ENCODE measurements around the gene ADAM15.

Gene ADAM15

DNA sequence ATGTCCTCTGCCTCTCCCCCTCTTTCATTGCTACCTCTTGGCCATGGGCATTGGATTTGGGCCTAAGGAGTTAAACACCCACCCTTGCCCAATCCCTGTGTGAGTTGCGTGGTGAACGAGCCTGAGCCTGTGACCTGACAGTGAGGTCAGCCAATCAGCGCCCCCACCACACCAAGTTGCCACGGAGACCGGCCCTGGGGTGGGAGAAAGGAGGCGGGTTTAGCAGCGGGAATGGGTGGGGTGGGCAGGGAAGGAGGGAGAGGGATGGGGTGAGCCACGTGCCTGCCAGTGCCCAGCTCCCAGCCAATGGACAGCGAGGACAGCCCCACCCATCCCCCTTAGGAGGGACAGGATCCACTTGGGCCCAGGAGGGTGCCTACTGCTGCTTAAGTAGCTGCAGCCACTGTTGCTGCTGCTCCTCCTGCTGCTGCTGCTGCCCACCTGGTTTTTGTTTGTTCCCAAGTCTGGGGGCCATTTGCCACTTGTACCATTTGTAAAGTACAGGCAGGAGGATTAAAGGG lies 39.0 kb upstream of the ADAM15 start:
- no peak for DNase-seq

DNA sequence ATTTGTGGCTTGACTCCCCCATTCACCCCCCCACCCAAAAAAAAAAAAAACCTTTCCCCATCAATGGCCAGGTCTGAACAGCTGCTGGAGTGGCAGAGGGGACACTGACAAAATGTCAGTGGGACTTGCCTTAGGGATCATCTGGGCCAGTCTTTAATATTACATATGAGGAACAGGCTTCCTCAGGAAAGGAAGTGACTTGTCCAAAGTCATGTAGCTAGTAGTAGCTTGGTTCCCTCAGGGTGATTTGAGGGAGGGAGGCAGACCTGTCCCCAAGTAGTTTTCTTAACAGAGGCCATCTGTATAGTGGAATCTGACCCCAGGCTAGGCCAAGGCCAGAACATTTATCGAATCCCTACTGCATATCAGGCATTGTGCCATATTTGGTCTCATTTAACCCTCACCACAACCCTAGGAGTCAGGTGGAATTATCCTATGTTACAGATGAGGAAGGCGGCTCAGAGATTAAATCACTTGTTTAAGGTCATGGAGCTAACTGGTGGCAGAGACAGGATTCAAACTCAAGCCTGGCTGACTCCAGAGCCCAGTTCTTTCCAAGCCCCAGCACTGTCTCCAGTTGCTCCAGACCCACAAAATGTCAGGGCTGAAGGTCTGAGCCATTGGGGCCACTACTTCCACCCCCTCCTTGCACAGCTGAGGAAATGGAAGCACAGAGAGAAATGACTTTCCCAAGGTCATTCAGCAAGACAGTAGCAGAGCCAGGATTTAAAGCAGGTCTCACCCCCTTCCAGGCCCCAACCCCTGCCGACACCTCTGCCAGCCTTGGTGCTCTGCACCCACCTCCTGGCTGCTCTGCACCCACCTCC lies 38.1 kb upstream of the ADAM15 start:
- DNase-seq, result no peak

DNA sequence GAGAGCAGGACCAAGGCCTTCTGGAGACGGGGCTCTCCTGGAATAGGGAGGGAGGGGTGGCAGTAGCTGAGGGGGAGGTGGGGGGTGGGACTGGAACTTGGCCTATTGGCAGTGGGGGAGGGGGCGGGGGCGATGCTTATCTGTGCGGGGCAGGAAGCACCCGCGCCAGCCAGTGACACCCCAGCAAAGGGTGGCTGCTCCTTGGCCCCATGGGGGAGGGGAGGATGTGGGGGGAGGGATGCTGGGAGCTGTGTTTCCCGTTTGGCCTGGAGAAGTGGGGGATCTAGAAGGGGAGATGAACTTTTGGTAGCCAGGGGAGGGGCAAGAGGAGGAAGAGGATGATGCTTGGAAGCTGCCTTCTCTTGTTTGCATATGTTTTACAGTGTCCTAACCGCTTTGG lies 37.5 kb upstream of the ADAM15 start:
- DNase-seq, result no peak

DNA sequence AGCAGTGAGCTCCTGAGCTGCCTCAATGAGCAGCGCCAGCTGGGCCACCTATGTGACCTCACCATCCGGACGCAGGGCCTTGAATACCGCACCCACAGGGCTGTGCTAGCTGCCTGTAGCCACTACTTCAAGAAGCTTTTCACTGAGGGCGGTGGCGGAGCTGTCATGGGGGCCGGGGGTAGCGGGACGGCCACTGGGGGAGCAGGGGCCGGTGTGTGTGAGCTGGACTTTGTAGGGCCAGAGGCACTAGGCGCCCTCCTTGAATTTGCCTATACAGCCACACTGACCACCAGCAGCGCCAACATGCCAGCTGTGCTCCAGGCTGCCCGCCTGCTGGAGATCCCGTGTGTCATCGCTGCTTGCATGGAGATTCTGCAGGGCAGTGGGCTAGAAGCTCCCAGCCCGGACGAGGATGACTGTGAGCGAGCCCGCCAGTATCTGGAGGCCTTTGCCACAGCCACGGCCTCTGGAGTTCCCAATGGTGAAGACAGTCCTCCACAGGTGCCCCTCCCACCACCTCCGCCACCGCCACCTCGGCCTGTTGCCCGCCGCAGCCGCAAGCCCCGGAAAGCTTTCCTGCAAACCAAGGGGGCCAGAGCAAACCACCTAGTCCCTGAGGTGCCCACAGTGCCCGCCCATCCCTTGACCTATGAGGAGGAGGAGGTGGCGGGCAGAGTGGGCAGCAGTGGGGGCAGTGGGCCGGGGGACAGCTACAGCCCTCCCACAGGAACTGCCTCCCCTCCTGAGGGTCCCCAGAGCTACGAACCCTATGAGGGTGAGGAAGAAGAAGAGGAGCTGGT lies 36.2 kb upstream of the ADAM15 start:
- DNase-seq, result no peak

DNA sequence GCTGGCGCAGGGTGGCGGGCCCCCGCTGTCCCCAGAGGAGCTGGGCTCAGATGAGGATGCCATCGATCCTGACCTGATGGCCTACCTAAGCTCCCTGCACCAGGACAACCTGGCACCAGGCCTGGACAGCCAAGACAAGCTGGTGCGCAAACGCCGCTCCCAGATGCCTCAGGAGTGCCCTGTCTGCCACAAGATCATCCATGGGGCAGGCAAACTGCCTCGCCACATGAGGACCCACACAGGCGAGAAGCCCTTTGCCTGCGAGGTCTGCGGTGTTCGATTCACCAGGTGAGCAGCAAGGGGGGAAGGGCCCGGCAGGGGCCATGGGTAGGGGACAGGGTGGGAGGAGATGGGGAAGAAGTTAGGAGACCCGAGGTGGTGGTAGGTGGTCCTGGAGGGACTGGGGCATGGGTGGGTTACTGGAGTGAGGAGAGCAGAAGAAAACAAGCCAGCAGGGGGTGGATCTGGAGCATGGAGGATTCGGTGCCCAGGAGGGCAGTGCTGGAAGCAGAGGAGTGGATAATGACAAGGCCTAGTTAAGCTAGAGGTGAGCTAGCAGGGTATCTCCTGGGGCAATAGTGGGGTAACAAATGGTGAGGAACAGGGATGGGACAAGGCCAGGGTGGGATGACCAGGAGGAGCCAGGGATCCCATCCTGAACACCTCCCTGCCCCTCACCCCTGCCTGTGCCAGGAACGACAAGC lies 35.4 kb upstream of the ADAM15 start:
- no peak for DNase-seq

DNA sequence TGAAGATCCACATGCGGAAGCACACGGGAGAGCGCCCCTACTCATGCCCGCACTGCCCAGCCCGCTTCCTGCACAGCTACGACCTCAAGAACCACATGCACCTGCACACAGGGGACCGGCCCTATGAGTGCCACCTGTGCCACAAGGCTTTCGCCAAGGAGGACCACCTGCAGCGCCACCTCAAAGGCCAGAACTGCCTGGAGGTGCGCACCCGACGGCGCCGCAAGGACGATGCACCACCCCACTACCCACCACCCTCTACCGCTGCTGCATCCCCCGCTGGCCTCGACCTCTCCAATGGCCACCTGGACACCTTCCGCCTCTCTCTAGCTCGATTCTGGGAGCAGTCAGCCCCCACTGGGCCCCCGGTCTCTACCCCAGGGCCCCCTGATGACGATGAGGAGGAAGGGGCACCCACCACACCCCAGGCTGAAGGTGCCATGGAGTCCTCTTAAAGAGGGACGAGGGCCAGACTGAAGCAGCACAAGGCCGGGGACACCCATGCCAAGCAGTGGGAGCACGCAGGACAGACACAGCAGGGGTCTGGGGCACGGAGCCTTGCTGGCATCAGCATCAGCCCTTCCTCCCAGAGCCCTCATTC lies 34.8 kb upstream of the ADAM15 start:
- DNase-seq, result no peak

DNA sequence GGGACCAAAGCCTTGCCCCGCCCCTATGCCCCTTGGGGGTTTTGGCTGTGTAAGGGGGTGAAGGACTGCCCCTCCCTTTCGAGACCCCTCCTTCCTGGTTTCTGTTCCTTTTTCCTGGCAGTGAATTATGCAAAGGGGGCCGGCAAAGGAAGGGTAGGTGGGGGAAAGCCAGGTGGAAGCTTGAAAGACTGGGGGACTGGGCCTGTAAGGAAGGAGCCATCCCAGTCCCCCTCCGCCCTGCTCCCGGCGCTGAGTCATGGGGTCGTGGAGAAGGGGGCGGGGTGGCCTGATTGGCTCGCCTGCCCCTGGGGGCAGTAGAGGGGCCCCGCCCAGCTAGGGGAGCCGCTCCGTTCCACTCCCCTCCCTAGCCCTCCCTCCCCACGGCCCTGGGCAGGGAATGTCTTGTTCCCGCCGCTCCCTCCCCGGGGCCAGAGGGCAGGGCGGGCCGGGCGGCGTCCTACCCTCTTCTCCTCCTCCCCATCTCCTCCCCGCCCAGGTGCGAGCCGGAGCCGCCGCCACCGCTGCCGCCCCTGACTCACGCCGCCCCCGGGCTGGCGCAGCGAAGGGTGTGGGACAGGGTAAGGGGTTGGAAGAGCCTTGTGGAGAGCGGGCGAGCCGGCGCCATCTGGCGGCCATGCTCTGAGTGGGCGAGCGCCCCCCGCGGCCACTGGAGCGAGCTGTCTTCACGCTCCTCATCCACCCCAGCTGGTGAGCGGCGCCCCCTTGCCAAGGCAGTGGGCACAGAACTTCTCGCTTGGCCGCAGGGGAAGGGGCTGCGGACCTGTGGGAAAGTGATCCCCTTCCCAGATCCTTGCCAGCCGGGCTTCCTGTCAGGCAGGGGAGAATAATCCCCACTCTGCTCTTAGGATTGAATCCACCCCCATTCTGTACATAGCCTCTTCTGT lies 33.8 kb upstream of the ADAM15 start:
- peak; percentile 89 for DNase-seq

DNA sequence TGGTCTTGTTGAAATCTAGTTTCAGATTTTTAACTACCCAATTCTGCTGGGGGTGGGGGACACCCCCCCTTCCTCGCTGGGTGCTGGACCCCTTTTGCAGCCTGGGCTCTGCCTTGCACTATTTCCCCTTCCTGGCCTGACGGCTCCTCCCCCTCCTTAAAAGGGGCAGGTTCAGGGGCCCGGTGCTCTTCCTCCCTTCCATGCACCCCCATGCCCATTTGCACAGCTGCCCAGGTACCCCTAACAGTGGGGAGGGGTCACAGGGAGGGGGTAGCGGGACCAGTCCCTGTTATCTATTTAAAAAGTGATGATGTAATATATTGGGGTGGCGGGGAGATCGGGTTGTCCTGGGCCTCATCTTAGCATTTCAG lies 33.2 kb upstream of the ADAM15 start:
- no peak for DNase-seq

DNA sequence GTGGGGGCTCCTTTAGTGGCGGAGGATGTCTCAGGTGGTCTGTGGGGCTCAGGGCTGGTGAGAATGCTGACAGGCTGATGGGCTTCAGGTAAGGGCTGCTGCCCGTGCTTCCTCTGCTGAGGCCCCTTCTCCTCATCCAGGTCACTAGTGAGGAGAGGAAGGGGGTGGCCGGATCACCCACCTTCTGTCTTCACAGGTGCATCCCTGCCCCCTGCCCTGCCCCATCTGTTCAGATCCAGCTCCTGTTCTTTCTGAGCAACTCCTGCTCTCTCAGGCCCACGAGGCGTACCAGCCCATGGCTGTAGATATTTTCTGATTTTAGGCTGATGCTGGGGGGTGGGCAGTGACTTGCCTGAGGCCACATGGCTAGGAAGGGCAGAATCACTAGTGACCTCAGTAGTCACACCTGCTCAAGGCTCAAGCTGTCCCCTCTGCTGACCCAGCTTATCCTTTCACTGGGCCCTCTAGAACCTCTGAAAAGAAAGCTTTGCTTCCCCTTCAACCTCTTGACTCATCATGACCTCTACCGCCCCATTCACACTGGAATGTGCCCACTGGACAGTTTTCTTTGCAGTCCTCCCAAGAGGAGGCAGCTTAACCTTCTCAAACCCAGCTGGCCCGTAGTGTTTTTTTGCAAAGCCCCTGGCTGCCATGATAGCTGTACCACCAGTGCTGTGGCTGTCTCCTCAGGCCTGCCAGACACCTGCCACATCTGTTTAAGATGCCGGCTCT lies 32.3 kb upstream of the ADAM15 start:
- DNase-seq, result no peak

DNA sequence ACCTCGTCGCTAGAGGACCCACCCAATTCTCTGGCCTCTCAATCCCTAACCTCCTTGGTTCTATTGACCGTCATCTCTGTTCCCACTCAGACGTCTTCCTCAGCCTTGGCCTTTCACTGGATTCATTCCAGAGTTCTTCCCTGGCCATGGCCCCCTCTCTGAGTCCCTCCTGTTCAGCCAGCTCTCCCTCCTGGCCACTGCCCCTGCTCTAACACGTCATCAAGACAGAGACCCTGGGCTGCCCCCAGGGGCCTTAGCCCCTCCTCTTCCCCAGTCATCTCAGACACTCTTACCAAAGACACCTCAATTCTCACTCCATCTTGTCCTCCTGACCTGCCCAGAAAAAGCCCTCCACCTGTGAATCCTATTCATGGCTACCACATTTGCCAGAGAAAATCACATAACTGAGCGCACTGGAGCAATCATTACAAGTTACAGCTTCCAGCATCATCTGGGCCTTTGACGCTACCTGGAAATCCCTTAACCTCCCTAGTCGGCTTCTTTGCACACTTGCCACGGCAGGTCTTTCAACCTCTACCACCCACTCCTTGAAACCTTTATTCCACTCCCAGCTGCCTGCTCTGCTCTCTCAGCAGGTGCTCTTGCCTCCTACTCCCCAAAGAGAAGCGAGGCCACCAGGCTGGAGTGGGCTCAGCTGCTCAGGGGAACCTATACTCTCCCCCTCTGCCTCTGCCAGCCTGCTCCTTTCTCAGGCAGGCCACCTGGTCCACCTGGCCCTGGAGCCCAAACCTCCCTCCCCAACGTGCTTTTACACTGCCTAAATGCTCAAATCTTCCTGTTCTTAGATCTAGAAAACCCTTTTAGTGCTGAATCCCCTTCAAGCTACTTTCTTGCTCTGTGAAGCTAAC lies 31.5 kb upstream of the ADAM15 start:
- no peak for DNase-seq

DNA sequence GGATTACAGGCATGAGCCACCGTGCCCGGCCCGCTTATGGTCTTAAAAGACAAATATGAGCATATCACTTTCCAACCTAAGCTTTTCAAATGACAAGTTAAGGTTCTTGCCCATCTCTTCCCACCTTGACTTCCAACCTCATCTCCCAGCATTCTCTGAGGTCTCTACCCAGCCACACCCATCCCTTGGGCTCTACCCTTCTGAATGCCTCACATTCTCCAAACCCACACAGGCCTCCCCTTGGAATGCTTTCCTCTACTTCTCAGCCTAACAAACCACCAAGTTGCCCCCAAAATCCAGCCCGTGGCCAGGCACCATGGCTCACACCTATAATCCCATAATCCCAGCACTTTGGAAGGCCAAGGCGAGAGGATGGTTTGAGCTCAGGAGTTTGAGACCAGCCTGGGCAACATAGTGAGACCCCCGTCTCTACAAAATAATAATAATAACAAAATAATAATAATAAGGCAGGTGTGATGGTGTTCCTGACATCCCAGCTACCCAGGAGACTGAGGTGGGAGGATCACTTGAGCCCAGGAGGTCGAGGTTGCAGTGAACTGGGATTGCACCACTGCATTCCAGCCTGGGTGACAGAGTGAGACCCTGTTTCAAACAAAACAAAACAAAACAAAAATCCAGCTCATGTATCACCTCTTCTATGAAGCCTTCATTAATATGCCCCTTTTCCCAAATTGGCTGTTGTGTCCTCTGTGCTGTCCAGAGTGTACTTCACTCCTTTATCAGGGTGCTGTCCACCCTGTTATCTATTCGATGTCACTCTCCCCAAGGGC lies 28.8 kb upstream of the ADAM15 start:
- no peak for DNase-seq

DNA sequence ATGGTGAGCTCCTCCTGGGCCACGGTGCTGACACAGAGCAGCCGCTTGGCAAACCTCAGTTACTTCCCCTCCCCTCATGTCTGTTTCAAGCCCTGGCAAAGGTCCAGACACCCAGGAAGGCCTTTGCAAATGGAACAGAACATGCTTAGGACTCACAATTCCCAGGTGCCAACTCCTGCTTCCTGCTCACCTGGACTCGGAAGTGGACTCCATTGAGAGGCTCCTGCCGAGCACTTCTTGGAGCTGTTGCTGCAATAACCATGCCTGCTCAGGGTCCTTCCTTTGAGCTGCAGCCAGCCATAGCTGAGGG lies 28.2 kb upstream of the ADAM15 start:
- DNase-seq, result no peak

DNA sequence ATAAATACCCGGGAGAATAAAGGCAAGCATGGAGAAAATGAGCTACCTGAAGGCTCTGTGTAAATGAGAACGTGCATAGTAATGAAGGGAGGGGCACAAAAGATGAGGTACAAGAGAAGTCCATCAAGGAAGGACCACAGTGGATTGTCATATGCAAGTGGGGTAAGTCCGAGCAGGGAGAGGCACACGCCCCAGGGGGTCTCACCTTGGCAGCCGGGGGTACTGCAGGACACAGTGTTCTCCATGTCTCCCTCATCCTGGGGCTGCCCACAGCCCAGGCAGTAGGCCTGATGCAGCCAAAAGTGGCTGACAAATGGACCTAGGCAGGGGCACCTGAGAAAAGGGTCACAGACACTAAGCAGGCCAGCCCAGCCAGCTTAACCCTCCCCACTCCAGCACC lies 27.5 kb upstream of the ADAM15 start:
- DNase-seq, result no peak

DNA sequence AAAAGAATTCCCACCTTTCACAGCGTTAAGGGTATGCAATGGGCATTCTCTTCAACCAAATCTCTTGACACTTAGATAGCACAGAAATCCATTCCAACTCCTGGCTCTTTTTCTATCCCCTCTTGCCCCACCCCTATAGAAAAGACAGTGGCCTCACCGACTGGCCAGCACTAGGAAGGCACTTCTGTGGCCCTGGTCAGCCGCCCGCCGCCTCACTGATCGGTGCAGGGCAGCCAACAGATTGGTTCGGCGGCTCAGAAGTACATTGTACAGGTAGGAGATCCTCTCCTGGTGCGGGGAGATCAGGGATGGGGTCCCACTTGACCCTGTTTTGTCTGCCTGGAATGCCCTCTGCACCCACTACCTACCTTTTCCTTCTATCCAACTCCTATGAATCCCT lies 26.8 kb upstream of the ADAM15 start:
- DNase-seq, result no peak

DNA sequence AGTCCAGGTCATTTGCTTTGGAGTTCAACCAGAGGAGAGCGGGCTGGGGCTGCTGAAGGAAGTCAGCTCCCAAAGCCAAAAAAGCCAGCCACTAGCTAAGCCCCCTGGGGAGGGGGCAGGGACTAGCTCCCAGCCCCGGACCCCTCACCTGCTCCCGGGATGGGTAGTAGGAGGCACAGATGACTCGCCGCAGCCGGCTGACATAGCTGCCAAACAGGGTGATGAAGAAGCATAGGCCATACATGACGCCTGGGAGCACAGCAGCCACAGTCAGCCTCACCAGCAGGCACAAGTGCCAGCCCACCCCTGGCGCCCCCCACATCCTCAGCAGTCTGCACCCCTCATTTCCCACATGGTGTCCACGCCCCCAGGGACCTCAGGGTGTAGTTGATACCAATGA lies 25.0 kb upstream of the ADAM15 start:
- DNase-seq, result no peak

DNA sequence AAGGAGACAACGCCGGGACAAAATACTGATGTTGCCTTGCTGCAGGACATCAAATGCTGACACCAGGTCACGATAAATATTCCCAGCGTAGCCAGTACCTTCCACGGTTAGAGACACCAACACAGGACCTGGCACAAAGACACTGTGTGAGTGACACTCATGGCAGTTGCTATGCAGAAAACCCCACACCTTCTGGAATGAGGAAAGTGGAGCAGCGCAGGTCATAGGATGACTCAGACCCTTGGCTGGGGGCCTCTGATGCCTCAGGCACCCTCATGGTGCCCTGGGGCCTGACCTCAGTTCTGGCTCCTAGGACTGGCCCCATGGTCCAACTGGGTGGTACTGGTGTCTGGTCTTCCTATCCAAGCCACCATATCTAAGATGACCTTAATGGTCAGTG lies 24.5 kb upstream of the ADAM15 start:
- DNase-seq, result no peak

DNA sequence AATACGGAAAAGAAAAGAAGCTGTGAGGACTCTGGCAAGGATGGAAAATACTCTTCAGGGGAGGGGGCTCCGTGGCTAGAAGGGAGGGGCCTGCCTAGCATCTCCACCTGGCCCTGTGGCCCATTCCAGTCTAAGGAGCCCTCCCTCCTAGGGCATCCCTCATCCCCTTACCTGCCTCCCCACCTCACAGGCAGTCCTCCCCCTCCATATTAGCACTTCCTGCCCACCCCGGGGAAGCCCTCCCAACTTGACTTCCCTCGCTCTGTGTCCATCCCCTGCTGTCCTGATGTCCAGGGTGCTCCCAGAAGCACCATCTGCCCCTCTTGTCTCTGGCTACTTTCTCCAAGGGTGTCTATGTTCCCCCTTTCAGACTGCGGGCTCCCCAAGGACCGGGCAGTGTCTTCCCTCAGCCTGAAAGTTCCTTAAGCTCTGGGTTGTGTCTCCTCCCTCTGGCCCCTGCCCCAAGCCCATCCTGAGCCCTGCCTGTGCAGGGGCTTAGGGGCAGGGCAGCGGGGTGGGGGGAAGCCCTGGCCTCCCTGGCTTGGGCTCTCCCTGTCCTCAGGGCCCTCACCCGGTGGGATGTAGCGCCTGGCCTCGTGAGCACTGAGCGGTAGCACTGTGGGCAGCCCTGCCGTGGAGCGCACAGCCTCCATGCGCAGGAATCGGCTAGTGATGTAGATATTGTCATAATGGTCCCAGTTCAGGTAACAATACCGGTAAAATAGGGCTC lies 21.4 kb upstream of the ADAM15 start:
- no peak for DNase-seq

DNA sequence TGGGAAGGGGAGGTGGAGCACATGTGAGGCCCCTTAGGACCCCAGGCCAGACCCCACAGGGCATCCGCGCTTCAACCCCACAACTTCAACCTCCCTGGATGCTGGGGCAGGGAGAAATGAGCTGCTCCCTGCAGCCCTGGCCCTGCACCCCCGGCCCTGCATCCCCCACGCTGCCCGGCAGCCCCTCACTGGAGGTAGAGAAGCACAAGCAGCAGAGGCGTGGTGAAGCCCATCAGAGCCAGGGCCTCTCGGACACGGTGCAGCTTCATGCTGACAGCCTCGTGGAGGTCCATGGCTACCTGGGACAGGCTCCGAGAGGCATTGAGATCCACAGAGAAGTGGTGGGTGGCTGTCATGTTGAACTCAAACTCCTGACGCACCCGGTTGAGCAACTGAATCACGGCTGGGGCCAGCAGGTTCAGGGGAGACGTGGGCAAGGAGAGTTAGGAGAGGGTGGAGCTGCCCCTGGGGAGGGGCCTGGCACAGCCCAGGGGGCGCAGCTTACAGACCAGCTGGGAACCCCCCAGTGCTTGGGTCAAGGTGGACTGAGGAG lies 20.8 kb upstream of the ADAM15 start:
- no peak for DNase-seq

DNA sequence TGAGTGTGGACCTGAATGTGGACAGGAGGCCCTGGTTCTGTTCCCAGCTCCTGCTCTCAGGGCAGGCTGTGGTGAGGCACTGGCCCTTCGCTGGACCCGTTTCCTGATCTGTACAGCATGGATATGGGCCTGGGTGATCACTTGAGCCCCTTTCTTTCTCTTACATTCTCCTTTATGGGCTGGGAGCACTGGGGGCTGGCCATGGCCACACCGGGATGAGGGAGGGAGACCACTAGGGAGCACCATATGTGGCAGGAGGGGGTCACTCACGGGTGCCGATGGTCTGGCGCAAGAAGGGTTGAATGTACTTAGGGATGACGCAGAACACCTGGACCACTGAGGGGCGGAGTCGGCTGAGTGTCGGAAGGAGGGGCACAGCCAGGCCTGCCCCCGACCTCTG lies 20.2 kb upstream of the ADAM15 start:
- no peak for DNase-seq
